Heart left ventricle (tissue), 13 donors: ENCODE data around the gene KRT1.

ENCODE experiments used
- POLR2A ChIP-seq, 2 donors: fragments of 450-650 bp; IDR thresholded peaks; one replicate each; pipeline ENCODE4 v1.6.1; 2017; ENCODE audit warnings: antibody characterized with exemption in 2 of 2, mild to moderate bottlenecking in 2 of 2, moderate library complexity in 2 of 2
- TF ChIP-seq, protein P1 (sequence below), 12 donors: fragments of 200-600 bp; sonication (generic) in 4 of 12; IDR thresholded peaks; one replicate each; pipeline versions ENCODE4 v1.5.0 to v1.8.0; 2018 to 2022; ENCODE audit warnings: antibody characterized with exemption in 12 of 12, mild to moderate bottlenecking in 5 of 12
- donor health status: ischemic (EF 13 %, LVEDD 7.1; RV severe dilation, severe dysfunction).
- donor health status: DM: no; HTN: yes; CAD: no.
- donor health status: DM: no; HTN: no; CAD: no.
- donor health status: ischemic (EF 25% LVEDD 6.9; RV normal size, moderate dysfunction).
- donor health status: ischemic (EF 25% LVEDD 5.7; RV mildly dilated, moderate dysfunction).
- donor health status: ischemic (EF 35%, LVEDD 5.7; RV mildly dilated, moderate dysfunction).
- donor health status: nonischemic (EF 11% LVEDD 7.7; RV severe dilation, severe dysfunction).
- donor health status: DM: yes; HTN: yes; CAD: no.
- donor health status: PGD.
- donor health status: ischemic (EF 29% LVEDD 5.4; RV normal size, mild dysfunction).
- donor health status: nonischemic (EF 23%, LVEDD 6.1; RV moderate dilation, normal function).

DNA sequence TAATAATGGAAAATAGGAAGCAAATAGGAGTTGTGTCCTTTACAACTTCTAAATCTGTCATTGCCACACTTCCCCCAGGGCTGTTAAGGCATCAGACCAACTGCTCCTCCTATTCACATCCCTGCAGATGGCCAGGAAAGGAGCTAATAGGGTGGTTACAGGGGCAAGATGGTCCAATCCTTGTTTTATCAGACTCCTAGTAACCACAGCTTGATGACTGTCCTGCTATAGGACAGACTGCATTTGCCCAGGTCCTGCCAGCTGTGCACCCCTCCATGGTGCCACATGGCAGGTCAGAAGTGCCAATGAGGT, 17.3 kb downstream of the KRT1 start:
- TF ChIP-seq, protein P1, sequence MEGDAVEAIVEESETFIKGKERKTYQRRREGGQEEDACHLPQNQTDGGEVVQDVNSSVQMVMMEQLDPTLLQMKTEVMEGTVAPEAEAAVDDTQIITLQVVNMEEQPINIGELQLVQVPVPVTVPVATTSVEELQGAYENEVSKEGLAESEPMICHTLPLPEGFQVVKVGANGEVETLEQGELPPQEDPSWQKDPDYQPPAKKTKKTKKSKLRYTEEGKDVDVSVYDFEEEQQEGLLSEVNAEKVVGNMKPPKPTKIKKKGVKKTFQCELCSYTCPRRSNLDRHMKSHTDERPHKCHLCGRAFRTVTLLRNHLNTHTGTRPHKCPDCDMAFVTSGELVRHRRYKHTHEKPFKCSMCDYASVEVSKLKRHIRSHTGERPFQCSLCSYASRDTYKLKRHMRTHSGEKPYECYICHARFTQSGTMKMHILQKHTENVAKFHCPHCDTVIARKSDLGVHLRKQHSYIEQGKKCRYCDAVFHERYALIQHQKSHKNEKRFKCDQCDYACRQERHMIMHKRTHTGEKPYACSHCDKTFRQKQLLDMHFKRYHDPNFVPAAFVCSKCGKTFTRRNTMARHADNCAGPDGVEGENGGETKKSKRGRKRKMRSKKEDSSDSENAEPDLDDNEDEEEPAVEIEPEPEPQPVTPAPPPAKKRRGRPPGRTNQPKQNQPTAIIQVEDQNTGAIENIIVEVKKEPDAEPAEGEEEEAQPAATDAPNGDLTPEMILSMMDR (IDR thresholded peaks at IDR 0.05), result no peak
- TF ChIP-seq POLR2A (IDR thresholded peaks at IDR 0.05), result no peak
